Lower leg skin (tissue), 3 donors: ENCODE measurements around the gene SLC35D1.

Source experiments
- CTCF ChIP-seq, 3 donors: fragments of 450-650 bp; IDR thresholded peaks; one replicate each; pipeline ENCODE4 v1.5.1; 2016; ENCODE audit warnings: antibody characterized with exemption in 3 of 3, mild to moderate bottlenecking in 3 of 3, moderate library complexity in 2 of 3
- POLR2A ChIP-seq, 2 donors: fragments of 450-650 bp; IDR thresholded peaks; one replicate each; pipeline ENCODE4 v1.6.1; 2016 to 2017; ENCODE audit warnings: antibody characterized with exemption in 2 of 2, mild to moderate bottlenecking in 1 of 2, moderate library complexity in 1 of 2

GRCh38 chr1:67097305-67097704 lies 43.4 kb upstream of the SLC35D1 start:
- TF ChIP-seq POLR2A (IDR thresholded peaks at IDR 0.05) (no peak), CTCF (IDR thresholded peaks at IDR 0.05) (no peak)
